Mesothelial cell of epicardium (in vitro differentiated cells): Measurements from ENCODE around the gene RHBDF2. TPM values are rescaled to one million over a fixed set of nuclear protein-coding genes. Genes with fewer than 3 reads are reported as not detected.
"Not testable (repeated sequence)": the region's sequence is repeated elsewhere in the genome, so short reads cannot be mapped to it uniquely, and the experiment has no call there.

Experiments used
- DNase-seq, 2 experiments: peaks; one replicate each; pipeline ENCODE4 v3.0.0; 2021; ENCODE audit warnings: low spot score in 2 of 2; ENCODE audit not compliant: unreplicated experiment in 2 of 2
- H3K27ac Mint-ChIP-seq: 2 replicates; pipeline ENCODE4 v1.8.0; 2021; ENCODE audit warnings: mixed read lengths
- H3K27me3 Mint-ChIP-seq: 2 replicates; pipeline ENCODE4 v1.8.0; 2021; ENCODE audit warnings: low read depth, mixed read lengths
- H3K36me3 Mint-ChIP-seq: 2 replicates; pipeline ENCODE4 v1.8.0; 2021; ENCODE audit warnings: mixed read lengths
- H3K4me1 Mint-ChIP-seq: 2 replicates; pipeline ENCODE4 v1.8.0; 2021; ENCODE audit warnings: mixed read lengths
- H3K4me3 Mint-ChIP-seq: 2 replicates; pipeline ENCODE4 v1.8.0; 2021; ENCODE audit warnings: mild to moderate bottlenecking, moderate library complexity, mixed read lengths
- H3K9me3 Mint-ChIP-seq: 2 replicates; pipeline ENCODE4 v1.8.0; 2021; ENCODE audit warnings: mixed read lengths
- total RNA-seq: library from RNA; stranded (reverse); gene quantifications from 3 replicates; pipeline ENCODE4 v1.2.1, GENCODE V29; 2021
- TF ChIP-seq, protein P1 (sequence below): fragments of 200-600 bp; sonication (generic); IDR thresholded peaks from one replicate; pipeline ENCODE4 v1.5.0; 2021; ENCODE audit warnings: antibody characterized with exemption; ENCODE audit not compliant: unreplicated experiment

RHBDF2 gene
- total RNA-seq, 1 donor from 2014 or later = 21.5 TPM

DNA sequence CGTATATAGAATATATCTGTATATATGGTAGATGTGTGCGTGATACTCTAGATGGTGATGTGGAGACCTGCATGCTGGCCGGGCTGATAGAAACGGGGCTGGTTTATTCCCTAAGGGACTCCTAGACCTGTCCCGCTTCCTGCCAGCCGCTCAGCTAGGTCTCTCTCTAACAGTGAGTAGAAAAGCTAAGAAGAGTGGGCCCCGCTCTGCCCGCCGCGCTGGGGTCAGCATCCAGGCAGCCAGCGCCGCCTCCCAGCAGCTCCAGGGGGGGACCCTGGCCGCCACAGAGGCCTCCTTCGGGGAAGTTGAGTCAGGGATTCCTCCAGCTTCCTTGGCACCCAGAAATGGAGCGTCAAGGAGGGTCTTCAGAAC is 26.9 kb upstream of the RHBDF2 start:
- H3K27me3 Mint-ChIP-seq = peaks cover 6% of the 10 kb centered on the region
- no peak for DNase-seq
- H3K27ac Mint-ChIP-seq = no peak overlapping the region
- H3K4me1 Mint-ChIP-seq = peaks cover 42% of the 10 kb centered on the region
- H3K36me3 Mint-ChIP-seq = no peaks in the 10 kb centered on the region
- no peaks in the 10 kb centered on the region for H3K9me3 Mint-ChIP-seq
- H3K4me3 Mint-ChIP-seq = no peak overlapping the region
- TF ChIP-seq, protein P1, sequence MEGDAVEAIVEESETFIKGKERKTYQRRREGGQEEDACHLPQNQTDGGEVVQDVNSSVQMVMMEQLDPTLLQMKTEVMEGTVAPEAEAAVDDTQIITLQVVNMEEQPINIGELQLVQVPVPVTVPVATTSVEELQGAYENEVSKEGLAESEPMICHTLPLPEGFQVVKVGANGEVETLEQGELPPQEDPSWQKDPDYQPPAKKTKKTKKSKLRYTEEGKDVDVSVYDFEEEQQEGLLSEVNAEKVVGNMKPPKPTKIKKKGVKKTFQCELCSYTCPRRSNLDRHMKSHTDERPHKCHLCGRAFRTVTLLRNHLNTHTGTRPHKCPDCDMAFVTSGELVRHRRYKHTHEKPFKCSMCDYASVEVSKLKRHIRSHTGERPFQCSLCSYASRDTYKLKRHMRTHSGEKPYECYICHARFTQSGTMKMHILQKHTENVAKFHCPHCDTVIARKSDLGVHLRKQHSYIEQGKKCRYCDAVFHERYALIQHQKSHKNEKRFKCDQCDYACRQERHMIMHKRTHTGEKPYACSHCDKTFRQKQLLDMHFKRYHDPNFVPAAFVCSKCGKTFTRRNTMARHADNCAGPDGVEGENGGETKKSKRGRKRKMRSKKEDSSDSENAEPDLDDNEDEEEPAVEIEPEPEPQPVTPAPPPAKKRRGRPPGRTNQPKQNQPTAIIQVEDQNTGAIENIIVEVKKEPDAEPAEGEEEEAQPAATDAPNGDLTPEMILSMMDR = no peak

- no peak for DNase-seq
- peaks cover 45% of the 10 kb centered on the region for H3K4me1 Mint-ChIP-seq
- H3K36me3 Mint-ChIP-seq = no peaks in the 10 kb centered on the region
- peak overlapping the region; percentile 8 for H3K27ac Mint-ChIP-seq
- H3K4me3 Mint-ChIP-seq = no peak overlapping the region
- TF ChIP-seq, protein P1 = no peak
- H3K9me3 Mint-ChIP-seq = no peaks in the 10 kb centered on the region
- peaks cover 9% of the 10 kb centered on the region for H3K27me3 Mint-ChIP-seq
These were observed 26.3 kb upstream of the RHBDF2 start for GRCh38 chr17:76527430-76528111.

DNA sequence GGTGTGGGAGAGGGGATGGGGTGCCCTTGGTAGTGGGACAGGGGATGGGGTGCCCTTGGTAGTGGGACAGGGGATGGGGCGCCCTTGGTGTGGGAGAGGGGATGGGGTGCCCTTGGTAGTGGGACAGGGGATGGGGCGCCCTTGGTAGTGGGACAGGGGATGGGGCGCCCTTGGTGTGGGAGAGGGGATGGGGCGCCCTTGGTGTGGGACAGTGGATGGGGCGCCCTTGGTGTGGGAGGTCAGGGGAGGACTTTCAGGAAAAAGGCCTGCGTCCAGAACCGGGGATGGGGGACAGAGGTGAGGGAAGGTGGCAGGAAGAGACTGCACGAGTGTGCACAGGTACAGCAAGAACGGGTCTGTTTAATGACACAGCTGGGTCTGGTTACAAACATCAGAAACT is 25.8 kb upstream of the RHBDF2 start:
- not testable (repeated sequence) for H3K4me3 Mint-ChIP-seq, H3K36me3 Mint-ChIP-seq, H3K9me3 Mint-ChIP-seq, H3K27me3 Mint-ChIP-seq, DNase-seq
- Mint-ChIP-seq H3K27ac (peak overlapping the region; percentile 8), H3K4me1 (peaks cover 42% of the 10 kb centered on the region)

DNA sequence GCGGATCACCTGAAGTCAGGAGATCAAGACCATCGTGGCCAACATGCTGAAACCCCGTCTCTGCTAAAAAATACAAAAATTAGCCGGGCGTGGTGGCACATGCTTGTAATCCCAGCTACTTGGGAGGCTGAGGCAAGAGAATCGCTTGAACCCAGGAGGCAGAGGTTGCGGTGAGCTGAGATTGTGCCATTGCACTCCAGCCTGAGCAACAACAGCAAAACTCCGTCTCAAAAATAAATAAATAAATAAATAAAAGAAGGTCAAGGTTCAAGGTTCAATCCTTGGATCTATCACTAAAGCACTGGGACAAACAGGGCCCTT is 24.2 kb upstream of the RHBDF2 start:
- not testable (repeated sequence) for H3K4me3 Mint-ChIP-seq, H3K27ac Mint-ChIP-seq, DNase-seq, H3K36me3 Mint-ChIP-seq, H3K27me3 Mint-ChIP-seq, H3K9me3 Mint-ChIP-seq
- peaks cover 37% of the 10 kb centered on the region for H3K4me1 Mint-ChIP-seq

DNA sequence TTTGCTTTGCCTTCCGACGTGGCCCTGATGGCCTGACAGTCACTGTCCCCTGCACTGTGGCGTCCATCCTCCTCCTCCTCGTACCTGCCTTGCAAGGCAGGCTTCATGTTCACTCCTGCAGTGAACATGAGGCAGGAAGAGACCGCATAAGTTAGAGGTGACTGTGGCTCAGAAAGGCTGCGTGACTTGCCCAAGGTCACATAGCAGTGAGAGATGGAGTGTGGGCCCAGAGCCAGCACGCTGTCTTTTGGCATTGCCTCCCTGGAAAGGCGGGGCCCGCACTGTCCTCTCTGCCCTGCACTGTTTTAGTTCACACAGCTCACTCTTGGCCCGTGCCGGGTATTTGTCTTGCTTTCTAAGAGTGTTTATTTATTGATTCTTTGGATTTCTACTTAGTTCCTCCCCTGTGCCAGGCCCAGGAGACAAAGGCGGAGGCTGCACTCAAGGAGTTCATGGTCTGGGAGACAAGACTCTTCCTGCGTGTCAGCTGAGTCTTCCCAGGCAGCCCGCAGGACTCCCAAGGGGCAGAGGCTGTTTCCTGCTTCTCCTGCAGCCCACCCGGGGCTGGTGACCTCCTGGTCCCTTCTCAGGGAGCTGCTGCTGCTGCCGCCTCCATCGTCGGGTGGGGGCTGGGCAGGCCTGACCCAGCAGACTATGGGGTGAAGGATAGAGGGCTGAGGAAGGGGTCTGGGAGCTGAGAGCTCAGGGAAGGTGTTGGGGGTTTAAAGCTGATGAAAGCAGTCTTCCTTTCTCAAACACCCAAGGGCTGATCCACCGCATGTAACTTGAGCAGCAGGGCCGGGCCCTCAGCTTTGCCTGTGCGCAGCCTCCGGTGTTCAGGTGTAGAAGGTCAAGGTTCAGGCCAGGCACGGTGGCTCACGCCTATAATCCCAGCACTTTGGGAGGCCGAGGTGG is 23.6 kb upstream of the RHBDF2 start:
- Mint-ChIP-seq H3K27ac (peak overlapping the region; percentile 43), H3K27me3 (peaks cover 9% of the 10 kb centered on the region), H3K4me3 (no peak overlapping the region), H3K4me1 (peaks cover 32% of the 10 kb centered on the region), H3K36me3 (no peaks in the 10 kb centered on the region), H3K9me3 (no peaks in the 10 kb centered on the region)
- no peak for DNase-seq
- TF ChIP-seq, protein P1 = no peak

DNA sequence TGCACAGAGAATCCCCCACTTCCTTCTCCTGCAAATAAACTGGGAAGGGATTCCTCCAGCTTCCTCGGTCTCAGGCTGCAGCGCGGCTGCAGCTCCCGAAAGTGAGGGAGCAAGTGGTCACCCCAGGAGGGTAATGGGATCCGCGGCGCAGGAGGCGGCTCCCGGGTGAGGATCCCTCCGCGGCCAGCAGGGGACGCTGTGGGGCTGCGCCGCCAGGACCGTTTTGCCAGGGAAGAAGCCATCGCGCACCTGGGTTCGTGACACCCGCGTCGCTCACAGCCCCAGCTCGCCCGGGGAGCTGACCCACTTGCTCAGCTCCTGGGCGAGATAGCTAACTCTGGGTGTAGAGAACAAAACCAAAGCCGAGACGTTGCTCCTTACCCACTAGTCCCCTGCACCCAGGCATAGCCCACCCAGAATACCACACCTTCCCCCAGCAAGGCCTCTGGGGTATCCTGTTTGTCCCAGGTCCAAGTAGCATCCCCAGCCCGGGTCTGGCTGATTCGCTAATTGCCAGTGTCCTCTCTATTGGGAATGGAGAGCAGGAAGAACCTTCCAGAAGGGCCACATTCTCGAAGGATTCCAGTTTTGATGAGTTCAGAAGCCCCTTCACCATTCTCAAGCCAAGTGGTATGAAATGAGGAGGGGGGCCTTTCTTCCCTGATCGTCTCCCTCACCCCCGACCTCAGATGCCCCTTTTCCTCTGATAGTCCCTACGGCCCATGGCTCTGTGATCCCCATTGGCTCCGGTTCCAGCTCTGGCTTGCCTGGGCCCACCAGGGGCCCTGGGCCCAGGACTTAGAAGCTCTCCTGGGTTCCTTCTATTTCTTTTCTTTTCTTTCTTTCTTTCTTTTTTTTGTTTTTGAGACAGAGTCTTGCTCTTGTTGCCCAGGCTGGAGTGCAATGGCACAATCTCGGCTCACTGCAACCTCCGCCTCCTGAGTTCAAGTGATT is 22.1 kb upstream of the RHBDF2 start:
- no peak overlapping the region for H3K27ac Mint-ChIP-seq
- DNase-seq = peak; percentile 67 to 92
- no peaks in the 10 kb centered on the region for H3K9me3 Mint-ChIP-seq
- H3K4me3 Mint-ChIP-seq = peak overlapping the region; percentile 44
- TF ChIP-seq, protein P1 = peak; percentile 99
- no peaks in the 10 kb centered on the region for H3K36me3 Mint-ChIP-seq
- H3K27me3 Mint-ChIP-seq = peaks cover 9% of the 10 kb centered on the region
- H3K4me1 Mint-ChIP-seq = peaks cover 31% of the 10 kb centered on the region

GRCh38 chr17:76521683-76522082 is 20.5 kb upstream of the RHBDF2 start:
- not testable (repeated sequence) for H3K4me3 Mint-ChIP-seq, DNase-seq, H3K27ac Mint-ChIP-seq, H3K36me3 Mint-ChIP-seq, H3K27me3 Mint-ChIP-seq, H3K9me3 Mint-ChIP-seq
- H3K4me1 Mint-ChIP-seq = peaks cover 24% of the 10 kb centered on the region
